Panc1 (cell line): ENCODE results near the gene BCAS3. TPM values are rescaled to one million over a fixed set of nuclear protein-coding genes. Genes with fewer than 3 reads are reported as not detected.

Source experiments
- ATAC-seq: fragments of 200-7000 bp; cut with Tn5 transposase; 2 replicates; pipeline ENCODE4 v1.9.1; 2020; ENCODE audit warnings: mild to moderate bottlenecking, moderate library complexity
- BruUV-seq: library from RNA; stranded (reverse); fragments of 400-500 nt; replicated peaks from 2 replicates; lab custom pipeline; 2021; lab: Mats Ljungman, UMichigan
- CTCF ChIA-PET: fragments of 300-600 bp; sonication (Branson Sonifier 250); formaldehyde crosslinking; loops from one replicate; lab custom pipeline; 2022; ENCODE audit warnings: antibody characterized with exemption; lab: Charles Lee
- POLR2A ChIA-PET: fragments of 300-600 bp; sonication (Branson Sonifier 250); formaldehyde crosslinking; loops from one replicate; lab custom pipeline; 2022; ENCODE audit warnings: antibody characterized with exemption; lab: Charles Lee
- DNase-seq: peaks from one replicate; pipeline ENCODE4 v3.0.0-alpha.2; 2010; ENCODE audit warnings: low read depth, low spot score
- H3K27ac ChIP-seq: 2 replicates; pipeline ENCODE4 v1.5.1; 2011; ENCODE audit warnings: mild to moderate bottlenecking, low read length, inconsistent platforms
- H3K27me3 ChIP-seq: fragments of 200-500 bp; sonication (Bioruptor generic); 2 replicates; pipeline ENCODE4 v1.6.0; 2014; ENCODE audit warnings: low read length, inconsistent platforms; ENCODE audit not compliant: control insufficient read depth, insufficient read depth
- H3K36me3 ChIP-seq: fragments of 200-500 bp; sonication (Bioruptor generic); 2 replicates; pipeline ENCODE4 v1.5.1; 2014; ENCODE audit warnings: inconsistent platforms, mild to moderate bottlenecking, low read length, moderate library complexity; ENCODE audit not compliant: control insufficient read depth, insufficient read depth
- H3K4me1 ChIP-seq: 2 replicates; pipeline ENCODE4 v1.5.1; 2011; ENCODE audit warnings: inconsistent platforms, mild to moderate bottlenecking, low read length, moderate library complexity; ENCODE audit not compliant: control insufficient read depth, insufficient read depth
- H3K4me3 ChIP-seq, 2 experiments: 2 replicates each; pipeline ENCODE4 v1.5.1; 2011 to 2012; ENCODE audit warnings: low read depth in 2 of 2, low read length in 2 of 2, mild to moderate bottlenecking in 2 of 2, inconsistent platforms in 1 of 2, moderate library complexity in 1 of 2
- H3K9me3 ChIP-seq: fragments of 200-500 bp; sonication (Bioruptor generic); 2 replicates; pipeline ENCODE4 v1.5.1; 2014; ENCODE audit warnings: low read depth, mild to moderate bottlenecking, inconsistent platforms, low read length, moderate library complexity; ENCODE audit not compliant: control insufficient read depth, insufficient read depth
- CTCF ChIP-seq: fragments of 450-650 bp; IDR thresholded peaks from 2 replicates; pipeline ENCODE4 v1.5.1; 2017; ENCODE audit warnings: mild to moderate bottlenecking
- POLR2AphosphoS5 ChIP-seq: IDR thresholded peaks from 2 replicates; pipeline ENCODE4 v1.6.1; 2012; ENCODE audit warnings: mild to moderate bottlenecking, low read depth, low read length, moderate library complexity
- SIN3A ChIP-seq: IDR thresholded peaks from 2 replicates; pipeline ENCODE4 v1.6.1; 2012; ENCODE audit warnings: low read depth, mild to moderate bottlenecking, low read length, moderate library complexity, borderline replicate concordance; ENCODE audit not compliant: insufficient read depth
- TCF7L2 ChIP-seq: IDR thresholded peaks from 2 replicates; pipeline ENCODE4 v1.6.1; 2011; ENCODE audit warnings: mild to moderate bottlenecking, low read depth, low read length, inconsistent platforms
- in situ Hi-C: cut with HindIII; loops from 2 replicates; pipeline ENCODE4 v1.10.0; 2016; ENCODE audit warnings: low sequenced_read_pairs, low pct_unique_long_range_greater_than_20kb
- intact Hi-C: fragments of 100-400 bp; cut with micrococcal nuclease; formaldehyde crosslinking; loops from one replicate; pipeline ENCODE4 v1.10.0; 2022; ENCODE audit not compliant: unreplicated experiment
- total RNA-seq: library from RNA; stranded (reverse); gene quantifications from one replicate; pipeline ENCODE4 v1.2.1, GENCODE V29; 2021; ENCODE audit not compliant: unreplicated experiment
- TF ChIP-seq, protein P1 (sequence below), 2 experiments: IDR thresholded peaks; 2 replicates each; pipeline ENCODE4 v1.6.1; 2011 to 2012; ENCODE audit warnings: low read depth in 2 of 2, control low read depth in 1 of 2, low read length in 1 of 2, mild to moderate bottlenecking in 1 of 2, moderate library complexity in 1 of 2; ENCODE audit not compliant: insufficient read depth in 1 of 2

Gene BCAS3
- total RNA-seq, 1 experiment from 2014 or later = 9.3 TPM

GRCh38 chr17:60720763-60721531 lies 43.3 kb downstream of the BCAS3 start:
- no peaks in the 10 kb centered on the region for H3K9me3 ChIP-seq
- H3K27me3 ChIP-seq = no peaks in the 10 kb centered on the region
- no peak overlapping the region for H3K4me3 ChIP-seq
- in situ Hi-C loops (no loop called here), intact Hi-C loops (no loop called here)
- H3K4me1 ChIP-seq = no peaks in the 10 kb centered on the region
- no peak overlapping the region for H3K27ac ChIP-seq
- TF ChIP-seq POLR2AphosphoS5 = no peak
- TF ChIP-seq CTCF = peak; percentile 73; the same call in 1 of the 2 replicates
- ChIA-PET CTCF (interaction anchor here (0.5 to 1.0 kb wide), 7 partner anchors 21 to 692 kb away, joined by 3 to 7 read pairs (median 4); no protein-coding TSS in a partner anchor), POLR2A (no interaction called here)
- DNase-seq (peak; percentile 30), ATAC-seq (no peak)
- no TSS peak for BruUV-seq
- no peaks in the 10 kb centered on the region for H3K36me3 ChIP-seq

DNA sequence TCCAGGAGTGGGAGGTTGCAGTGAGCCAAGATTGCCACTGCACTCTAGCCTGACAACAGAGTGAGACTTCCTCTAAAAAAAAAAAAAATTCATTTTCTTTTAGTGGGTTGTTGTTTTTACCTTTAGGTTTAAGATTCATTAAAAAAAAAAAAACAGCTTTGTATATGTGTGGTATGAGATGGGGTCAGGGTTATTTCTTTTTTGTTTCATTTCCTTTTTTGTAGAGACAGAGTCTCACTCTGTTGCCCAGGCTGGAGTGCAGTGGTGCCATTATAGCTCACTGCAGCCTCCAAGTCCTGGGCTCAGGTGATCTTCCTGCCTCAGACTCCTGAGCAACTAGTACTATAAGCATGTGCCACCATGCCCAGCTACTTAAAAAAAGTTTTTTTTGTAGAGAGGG lies 47.0 kb downstream of the BCAS3 start:
- no TSS peak for BruUV-seq
- Histone ChIP-seq H3K27ac (no peak overlapping the region), H3K9me3 (no peaks in the 10 kb centered on the region), H3K4me3 (no peak overlapping the region), H3K36me3 (no peaks in the 10 kb centered on the region), H3K4me1 (no peaks in the 10 kb centered on the region), H3K27me3 (no peaks in the 10 kb centered on the region)
- TF ChIP-seq SIN3A = no peak
- TF ChIP-seq POLR2AphosphoS5 = no peak
- TF ChIP-seq CTCF = no peak
- TF ChIP-seq, protein P1, sequence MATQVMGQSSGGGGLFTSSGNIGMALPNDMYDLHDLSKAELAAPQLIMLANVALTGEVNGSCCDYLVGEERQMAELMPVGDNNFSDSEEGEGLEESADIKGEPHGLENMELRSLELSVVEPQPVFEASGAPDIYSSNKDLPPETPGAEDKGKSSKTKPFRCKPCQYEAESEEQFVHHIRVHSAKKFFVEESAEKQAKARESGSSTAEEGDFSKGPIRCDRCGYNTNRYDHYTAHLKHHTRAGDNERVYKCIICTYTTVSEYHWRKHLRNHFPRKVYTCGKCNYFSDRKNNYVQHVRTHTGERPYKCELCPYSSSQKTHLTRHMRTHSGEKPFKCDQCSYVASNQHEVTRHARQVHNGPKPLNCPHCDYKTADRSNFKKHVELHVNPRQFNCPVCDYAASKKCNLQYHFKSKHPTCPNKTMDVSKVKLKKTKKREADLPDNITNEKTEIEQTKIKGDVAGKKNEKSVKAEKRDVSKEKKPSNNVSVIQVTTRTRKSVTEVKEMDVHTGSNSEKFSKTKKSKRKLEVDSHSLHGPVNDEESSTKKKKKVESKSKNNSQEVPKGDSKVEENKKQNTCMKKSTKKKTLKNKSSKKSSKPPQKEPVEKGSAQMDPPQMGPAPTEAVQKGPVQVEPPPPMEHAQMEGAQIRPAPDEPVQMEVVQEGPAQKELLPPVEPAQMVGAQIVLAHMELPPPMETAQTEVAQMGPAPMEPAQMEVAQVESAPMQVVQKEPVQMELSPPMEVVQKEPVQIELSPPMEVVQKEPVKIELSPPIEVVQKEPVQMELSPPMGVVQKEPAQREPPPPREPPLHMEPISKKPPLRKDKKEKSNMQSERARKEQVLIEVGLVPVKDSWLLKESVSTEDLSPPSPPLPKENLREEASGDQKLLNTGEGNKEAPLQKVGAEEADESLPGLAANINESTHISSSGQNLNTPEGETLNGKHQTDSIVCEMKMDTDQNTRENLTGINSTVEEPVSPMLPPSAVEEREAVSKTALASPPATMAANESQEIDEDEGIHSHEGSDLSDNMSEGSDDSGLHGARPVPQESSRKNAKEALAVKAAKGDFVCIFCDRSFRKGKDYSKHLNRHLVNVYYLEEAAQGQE (IDR thresholded peaks at IDR 0.05; ENCODE audit: insufficient read depth in 1 of 2, low read depth in 2 of 2, low read length in 1 of 2) = no peak
- no peak for TF ChIP-seq TCF7L2
- intact Hi-C loops = no loop called here
- ATAC-seq (no peak), DNase-seq (no peak)
- ChIA-PET CTCF (interaction anchor here (0.6 kb wide), 1 partner anchor 86 kb away, joined by 5 read pairs; no protein-coding TSS in a partner anchor), POLR2A (no interaction called here)
- in situ Hi-C loops = no loop called here
